HPDE6-E6E7 (cell line): Measurements from ENCODE around the gene ARID3A.
"Not testable (repeated sequence)": the region's sequence is repeated elsewhere in the genome, so short reads cannot be mapped to it uniquely, and the experiment has no call there.

Experiments used
- DNase-seq: peaks from one replicate; pipeline ENCODE4 v3.0.0; 2011; ENCODE audit warnings: missing footprints; ENCODE audit errors: extremely low spot score

The ARID3A gene, protein sequence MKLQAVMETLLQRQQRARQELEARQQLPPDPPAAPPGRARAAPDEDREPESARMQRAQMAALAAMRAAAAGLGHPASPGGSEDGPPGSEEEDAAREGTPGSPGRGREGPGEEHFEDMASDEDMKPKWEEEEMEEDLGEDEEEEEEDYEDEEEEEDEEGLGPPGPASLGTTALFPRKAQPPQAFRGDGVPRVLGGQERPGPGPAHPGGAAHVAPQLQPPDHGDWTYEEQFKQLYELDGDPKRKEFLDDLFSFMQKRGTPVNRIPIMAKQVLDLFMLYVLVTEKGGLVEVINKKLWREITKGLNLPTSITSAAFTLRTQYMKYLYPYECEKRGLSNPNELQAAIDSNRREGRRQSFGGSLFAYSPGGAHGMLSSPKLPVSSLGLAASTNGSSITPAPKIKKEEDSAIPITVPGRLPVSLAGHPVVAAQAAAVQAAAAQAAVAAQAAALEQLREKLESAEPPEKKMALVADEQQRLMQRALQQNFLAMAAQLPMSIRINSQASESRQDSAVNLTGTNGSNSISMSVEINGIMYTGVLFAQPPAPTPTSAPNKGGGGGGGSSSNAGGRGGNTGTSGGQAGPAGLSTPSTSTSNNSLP

DNA sequence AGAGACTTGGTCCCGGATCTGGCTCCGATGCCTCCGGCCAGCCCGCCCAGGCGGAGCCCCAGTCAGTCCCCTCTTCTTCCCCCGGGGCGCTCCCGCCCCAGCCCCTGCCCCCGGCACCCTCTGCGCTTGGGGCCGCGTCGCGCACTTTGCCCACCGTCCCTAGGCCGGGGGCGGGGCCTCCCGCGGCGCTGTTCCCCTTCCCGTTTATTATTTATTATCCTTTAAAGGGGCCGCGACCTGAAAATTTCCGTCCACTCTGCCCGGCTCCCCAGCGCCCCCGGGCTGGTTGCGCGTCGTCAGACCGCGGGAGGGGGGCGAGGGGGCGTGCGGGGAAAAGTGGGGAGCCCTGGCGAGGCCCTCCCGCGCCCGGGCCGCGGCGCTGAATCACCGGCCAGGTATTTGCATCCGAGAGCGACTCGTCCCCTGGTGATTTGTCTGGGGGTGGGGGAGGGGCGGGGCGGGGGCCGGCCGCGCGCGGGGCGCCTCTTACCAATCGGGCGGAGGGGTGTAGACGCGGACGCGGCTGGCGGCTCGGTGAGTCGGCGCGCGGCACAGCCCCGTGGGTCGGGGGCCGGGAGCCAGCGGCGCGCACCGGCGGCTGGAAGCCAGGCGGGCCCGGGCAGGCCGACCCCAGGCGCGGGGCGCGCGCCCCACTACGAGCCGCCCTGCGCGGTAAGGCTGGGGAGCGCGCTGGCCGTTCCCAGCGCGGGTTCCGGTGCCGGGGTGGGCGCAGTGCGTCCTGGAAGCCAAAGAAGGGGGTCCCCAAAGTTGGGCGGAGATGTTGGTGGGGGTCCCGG, at the start of gene ARID3A:
ARID3A (plus strand) TSS at position 510 of the 797 bp plus-strand sequence. CDS start 3,494 bp downstream, outside the sequence.
- peak; percentile 69 for DNase-seq

- DNase-seq, result no peak
Measured at GRCh38 chr19:876089-876488, 49.7 kb upstream of the ARID3A start.

DNA sequence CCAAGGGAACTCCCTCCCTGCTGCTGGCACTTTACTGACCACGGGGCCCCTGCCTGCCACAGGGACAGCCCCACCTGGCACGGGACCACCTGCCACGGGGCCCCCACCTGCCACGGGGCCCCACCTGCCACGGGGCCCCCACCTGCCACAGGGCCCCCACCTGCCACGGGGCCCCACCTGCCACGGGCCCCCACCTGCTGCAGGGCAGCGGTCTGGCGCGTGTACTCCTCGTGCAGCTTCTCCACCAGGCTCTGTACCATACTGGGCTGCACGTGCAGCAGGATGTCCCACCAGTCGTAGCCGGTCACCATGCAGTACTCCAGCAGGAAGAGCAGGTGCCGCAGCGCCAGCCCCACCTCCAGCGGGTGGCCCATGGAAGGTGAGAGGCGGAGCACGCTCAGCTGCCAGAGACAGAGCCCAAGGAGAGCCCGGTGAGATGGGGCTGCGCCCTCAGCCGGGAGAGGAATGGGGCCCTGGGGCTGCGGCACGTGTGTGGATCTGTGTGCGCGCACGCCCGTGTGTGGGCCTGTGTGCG, 49.0 kb upstream of the ARID3A start:
- DNase-seq, result no peak

DNA sequence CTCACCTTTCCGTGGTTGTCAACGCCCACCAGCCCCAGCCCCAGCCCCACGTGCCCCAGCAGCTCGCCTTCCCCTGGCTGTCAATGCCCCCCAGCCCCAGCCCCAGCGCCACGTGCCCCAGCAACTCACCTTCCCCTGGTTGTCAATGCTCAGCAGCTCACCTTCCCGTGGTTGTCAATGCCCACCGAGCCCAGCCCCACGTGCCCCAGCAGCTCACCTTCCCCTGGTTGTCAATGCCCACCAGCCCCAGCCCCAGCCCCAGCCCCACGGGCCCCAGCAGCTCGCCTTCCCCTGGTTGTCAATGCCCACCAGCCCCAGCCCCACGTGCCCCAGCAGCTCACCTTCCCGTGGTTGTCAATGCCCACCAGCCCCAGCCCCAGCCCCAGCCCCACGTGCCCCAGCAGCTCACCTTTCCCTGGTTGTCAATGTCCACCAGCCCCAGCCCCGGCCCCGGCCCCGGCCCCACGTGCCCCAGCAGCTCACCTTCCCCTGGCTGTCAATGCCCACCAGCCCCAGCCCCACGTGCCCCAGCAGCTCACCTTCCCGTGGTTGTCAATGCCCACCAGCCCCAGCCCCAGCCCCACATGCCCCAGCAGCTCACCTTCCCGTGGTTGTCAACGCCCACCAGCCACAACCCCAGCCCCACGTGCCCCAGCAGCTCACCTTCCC, 47.7 kb upstream of the ARID3A start:
- DNase-seq, result not testable (repeated sequence)

DNA sequence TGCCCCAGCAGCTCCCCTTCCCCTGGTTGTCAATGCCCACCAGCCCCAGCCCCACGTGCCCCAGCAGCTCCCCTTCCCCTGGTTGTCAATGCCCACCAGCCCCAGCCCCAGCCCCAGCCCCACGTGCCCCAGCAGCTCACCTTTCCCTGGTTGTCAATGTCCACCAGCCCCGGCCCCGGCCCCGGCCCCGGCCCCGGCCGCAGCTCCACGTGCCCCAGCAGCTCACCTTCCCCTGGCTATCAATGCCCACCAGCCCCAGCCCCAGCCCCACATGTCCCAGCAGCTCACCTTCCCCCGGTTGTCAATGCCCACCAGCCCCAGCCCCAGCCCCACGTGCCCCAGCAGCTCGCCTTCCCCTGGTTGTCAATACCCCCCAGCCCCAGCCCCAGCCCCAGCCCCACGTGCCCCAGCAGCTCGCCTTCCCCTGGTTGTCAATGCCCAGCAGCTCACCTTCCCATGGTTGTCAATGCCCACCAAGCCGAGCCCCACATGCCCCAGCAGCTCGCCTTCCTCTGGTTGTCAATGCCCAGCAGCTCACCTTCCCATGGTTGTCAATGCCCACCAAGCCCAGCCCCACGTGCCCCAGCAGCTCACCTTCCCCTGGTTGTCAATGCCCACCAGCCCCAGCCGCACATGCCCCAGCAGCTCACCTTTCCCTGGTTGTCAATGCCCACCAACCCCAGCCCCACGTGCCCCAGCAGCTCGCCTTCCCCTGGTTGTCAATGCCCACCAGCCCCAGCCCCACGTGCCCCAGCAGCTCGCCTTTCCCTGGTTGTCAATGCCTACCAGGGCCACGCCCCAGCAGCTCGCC, 46.9 kb upstream of the ARID3A start:
- DNase-seq, result not testable (repeated sequence)

GRCh38 chr19:879711-880438, 46.0 kb upstream of the ARID3A start:
- DNase-seq, result no peak

- DNase-seq, result no peak
Measured at GRCh38 chr19:881385-882071, 44.3 kb upstream of the ARID3A start.

DNA sequence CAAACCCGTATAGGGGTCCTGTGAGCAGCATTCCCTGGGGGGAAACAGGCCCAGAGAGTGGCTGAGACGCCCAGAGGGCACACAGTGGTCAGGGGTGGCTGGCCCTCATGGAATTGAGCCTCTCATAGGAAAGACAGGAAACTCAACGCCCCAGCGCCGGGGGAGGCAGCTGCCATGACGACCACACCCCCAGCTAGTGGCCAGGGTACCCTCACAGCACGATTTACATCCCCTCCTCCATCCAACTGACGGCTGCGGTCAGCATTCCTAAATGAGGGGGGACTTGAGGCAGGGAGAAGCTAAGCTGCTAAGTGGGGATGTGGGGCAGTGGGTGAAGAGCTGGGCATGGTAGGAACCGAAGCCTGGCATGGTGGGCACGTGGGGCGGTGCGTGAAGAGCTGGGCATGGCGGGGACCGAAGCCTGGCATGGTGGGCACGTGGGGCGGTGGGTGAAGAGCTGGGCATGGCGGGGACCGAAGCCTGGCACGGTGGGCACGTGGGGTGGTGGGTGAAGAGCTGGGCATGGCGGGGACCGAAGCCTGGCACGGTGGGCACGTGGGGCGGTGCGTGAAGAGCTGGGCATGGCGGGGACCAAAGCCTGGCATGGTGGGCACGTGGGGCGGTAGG, 42.9 kb upstream of the ARID3A start:
- DNase-seq, result no peak

GRCh38 chr19:883661-884211, 42.1 kb upstream of the ARID3A start:
- peak; percentile 94 for DNase-seq

DNA sequence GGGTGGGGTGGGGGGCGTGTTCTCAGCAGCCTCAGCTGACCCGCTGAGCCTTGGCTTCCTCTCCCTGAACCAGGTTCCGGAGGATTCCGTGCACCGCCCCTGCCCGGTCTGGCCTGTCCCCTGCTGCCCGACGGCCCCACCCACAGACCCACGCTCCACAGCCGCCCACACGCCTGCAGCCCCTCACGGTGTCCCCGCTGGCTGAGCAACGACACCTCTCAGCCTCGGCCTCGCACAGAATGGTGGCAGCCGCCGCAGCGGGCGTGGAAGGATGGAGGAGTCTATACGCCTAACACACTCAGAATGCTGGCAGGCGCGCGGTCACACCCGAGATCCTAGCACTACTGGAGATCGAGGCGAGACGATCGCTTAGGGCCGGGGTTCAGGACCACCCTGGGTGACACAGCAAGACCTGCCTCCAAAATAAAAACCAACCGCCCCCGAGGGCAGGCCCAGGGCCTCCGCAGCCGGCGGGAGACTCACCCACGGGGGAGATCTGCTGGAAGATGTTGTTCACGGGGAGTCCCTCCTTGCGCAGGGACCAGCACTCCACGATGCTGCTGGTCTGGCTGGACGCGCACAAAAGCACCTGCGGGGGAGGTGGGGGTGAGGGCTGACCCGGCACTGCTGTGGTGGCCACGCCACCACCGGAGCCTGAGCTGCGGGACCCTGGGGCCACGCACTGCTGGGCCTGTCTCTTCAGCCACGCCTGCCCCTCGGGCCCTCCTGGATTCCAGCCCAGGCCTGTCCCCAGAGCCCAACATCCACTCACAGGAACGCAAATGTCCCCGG, 41.2 kb upstream of the ARID3A start:
- DNase-seq, result no peak

DNA sequence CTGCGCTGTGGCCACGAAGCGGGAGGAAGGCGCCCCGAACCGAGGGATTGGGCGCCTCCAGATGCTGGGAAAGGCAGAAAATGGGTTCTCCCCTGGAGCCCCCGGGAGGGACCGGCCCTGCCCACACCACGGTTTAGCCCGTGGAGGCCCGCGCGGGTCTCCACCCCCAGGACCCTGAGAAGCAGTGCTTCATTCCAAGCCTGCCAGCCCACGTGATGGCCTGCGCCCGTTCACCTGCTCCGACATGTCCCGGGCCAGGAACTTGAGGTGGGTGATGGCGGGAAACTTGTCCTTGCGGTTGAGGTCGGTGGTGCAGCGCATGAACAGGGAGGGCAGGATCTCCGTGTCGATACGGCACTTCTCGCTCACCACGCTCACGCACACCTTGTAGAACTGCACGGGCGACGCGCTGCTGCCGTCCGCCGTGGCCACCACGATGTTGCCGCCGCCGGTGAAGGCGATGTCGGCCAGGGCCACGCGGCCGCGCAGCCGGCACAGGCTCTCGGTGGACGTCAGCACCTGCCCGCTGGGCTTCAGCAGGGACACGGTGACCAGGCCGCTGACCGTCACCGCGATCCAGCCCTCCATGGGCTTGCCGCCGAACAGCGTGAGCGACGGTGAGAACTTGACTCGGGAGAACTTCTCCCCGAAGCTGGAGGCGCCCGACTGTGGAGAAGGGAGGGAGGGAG, 40.2 kb upstream of the ARID3A start:
- DNase-seq, result no peak

DNA sequence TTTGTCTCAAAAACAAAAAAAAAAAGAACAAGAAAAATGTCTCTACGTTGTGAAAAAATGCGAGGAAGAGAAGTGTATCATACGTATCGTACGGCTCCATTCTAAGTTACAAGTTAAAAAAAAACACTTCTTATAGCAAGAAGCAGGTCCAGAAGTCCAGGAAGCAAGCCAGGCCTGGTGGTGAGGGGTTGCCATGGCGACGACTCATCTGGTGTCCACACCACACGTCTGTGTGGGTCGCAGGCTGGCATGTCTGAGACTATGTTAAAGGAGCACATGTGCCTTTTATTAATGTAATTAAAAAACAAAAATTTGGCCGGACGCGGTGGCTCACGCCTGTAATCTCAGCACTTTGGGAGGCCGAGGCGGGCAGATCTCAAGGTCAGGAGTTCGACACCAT, 38.8 kb upstream of the ARID3A start:
- no peak for DNase-seq

GRCh38 chr19:887599-887998, 38.2 kb upstream of the ARID3A start:
- no peak for DNase-seq

GRCh38 chr19:888581-889385, 37.1 kb upstream of the ARID3A start:
- no peak for DNase-seq

GRCh38 chr19:889662-890295, 36.1 kb upstream of the ARID3A start:
- DNase-seq, result no peak

GRCh38 chr19:890831-891230, 35.0 kb upstream of the ARID3A start:
- DNase-seq, result no peak
